Measurements from ENCODE around the gene UBLCP1.

- TF ChIP-seq POLR2AphosphoS5 (IDR thresholded peaks at IDR 0.05; ENCODE audit: low read depth) (no peak), CTCF (IDR thresholded peaks at IDR 0.05; ENCODE audit: insufficient read depth, low read length) (no peak), GABPA (IDR thresholded peaks at IDR 0.05; ENCODE audit: low read depth) (no peak)
- TF ChIP-seq, protein P1, sequence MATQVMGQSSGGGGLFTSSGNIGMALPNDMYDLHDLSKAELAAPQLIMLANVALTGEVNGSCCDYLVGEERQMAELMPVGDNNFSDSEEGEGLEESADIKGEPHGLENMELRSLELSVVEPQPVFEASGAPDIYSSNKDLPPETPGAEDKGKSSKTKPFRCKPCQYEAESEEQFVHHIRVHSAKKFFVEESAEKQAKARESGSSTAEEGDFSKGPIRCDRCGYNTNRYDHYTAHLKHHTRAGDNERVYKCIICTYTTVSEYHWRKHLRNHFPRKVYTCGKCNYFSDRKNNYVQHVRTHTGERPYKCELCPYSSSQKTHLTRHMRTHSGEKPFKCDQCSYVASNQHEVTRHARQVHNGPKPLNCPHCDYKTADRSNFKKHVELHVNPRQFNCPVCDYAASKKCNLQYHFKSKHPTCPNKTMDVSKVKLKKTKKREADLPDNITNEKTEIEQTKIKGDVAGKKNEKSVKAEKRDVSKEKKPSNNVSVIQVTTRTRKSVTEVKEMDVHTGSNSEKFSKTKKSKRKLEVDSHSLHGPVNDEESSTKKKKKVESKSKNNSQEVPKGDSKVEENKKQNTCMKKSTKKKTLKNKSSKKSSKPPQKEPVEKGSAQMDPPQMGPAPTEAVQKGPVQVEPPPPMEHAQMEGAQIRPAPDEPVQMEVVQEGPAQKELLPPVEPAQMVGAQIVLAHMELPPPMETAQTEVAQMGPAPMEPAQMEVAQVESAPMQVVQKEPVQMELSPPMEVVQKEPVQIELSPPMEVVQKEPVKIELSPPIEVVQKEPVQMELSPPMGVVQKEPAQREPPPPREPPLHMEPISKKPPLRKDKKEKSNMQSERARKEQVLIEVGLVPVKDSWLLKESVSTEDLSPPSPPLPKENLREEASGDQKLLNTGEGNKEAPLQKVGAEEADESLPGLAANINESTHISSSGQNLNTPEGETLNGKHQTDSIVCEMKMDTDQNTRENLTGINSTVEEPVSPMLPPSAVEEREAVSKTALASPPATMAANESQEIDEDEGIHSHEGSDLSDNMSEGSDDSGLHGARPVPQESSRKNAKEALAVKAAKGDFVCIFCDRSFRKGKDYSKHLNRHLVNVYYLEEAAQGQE (IDR thresholded peaks at IDR 0.05; ENCODE audit: insufficient replicate concordance, low read depth), result no peak
Measured at GRCh38 chr5:159257629-159258283, 5.3 kb upstream of the UBLCP1 start.
